Natural killer cell treated with Interleukin-12 subunit alpha and Interleukin-12 subunit beta and Interleukin-15 and Interleukin-18, amount 100 ng/mL, for 72 hours (primary cell): ENCODE results near the gene GRAMD2B. TPM values are rescaled to one million over a fixed set of nuclear protein-coding genes. Genes with fewer than 3 reads are reported as not detected.
"Not testable (repeated sequence)": the region's sequence is repeated elsewhere in the genome, so short reads cannot be mapped to it uniquely, and the experiment has no call there.

ENCODE experiments used
- ATAC-seq, 2 donors: fragments of 150-1000 bp; cut with Tn5 transposase in 1 of 2; sonication (Bioruptor Pico), chemical (Tn5 transposase) in 1 of 2; 2 replicates each; pipeline ENCODE4 v1.10.0; 2021
- DNase-seq: peaks from one replicate; pipeline ENCODE4 v3.0.0; 2022; ENCODE audit warnings: low spot score
- H3K27ac Mint-ChIP-seq, 2 donors: 1 replicate in 1 of 2; 2 replicates in 1 of 2; pipeline ENCODE4 v1.8.0; 2022; ENCODE audit warnings: mixed read lengths in 2 of 2, mild to moderate bottlenecking in 1 of 2, moderate library complexity in 1 of 2
- H3K27me3 Mint-ChIP-seq, 2 donors: 1 replicate in 1 of 2; 2 replicates in 1 of 2; pipeline ENCODE4 v1.8.0; 2022; ENCODE audit warnings: mixed read lengths in 2 of 2
- H3K36me3 Mint-ChIP-seq: one replicate; pipeline ENCODE4 v1.8.0; 2022; ENCODE audit warnings: mixed read lengths
- H3K4me1 Mint-ChIP-seq, 2 donors: 1 replicate in 1 of 2; 2 replicates in 1 of 2; pipeline ENCODE4 v1.8.0; 2022; ENCODE audit warnings: low read depth in 2 of 2, mixed read lengths in 2 of 2, mild to moderate bottlenecking in 1 of 2
- H3K4me3 Mint-ChIP-seq: one replicate; pipeline ENCODE4 v1.8.0; 2022; ENCODE audit warnings: mixed read lengths
- H3K9me3 Mint-ChIP-seq: 2 replicates; pipeline ENCODE4 v1.8.0; 2022; ENCODE audit warnings: mixed read lengths
- total RNA-seq, 2 donors: library from RNA; stranded (reverse); gene quantifications; one replicate each; pipeline ENCODE4 v1.2.3, GENCODE V29; 2022

GRAMD2B gene
- total RNA-seq, 2 donors from 2014 or later: 8.2 to 10.6 TPM

DNA sequence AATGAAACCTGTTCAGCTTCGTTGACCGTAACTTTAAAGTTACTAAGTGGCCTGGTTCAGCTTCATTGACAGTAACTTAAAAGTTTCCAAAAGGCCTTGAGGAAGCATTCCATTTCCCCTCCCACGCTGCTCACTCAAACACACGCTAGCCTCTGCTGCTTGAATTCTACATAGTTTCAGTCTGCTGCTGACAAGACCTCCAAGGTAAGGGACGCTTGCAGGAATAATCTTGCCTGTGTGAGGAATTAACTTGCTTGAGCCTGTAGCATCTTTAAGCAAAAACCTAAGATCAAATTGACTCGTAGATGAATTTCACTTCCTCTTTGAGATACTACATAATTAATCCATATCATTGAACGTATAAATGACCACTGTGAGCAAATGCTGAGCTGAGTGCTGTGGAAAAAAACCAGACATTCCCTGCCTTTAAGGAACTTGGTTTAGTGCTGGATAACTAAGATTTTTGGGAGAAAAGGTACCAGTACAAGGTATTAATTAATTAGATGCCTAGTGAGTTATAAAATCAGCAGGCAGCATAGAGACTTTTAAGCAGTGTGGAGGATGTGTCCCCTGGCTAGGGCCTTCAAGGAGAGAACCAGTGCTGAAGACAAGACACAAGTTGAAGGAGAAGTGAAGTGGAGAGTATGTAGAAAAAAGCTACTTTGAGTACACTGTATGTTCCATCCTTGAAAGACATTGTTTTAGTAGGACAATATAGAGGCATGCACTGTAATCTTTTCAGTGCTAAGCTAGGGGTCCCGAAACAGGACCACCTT, 39.2 kb downstream of the GRAMD2B start:
- no peak overlapping the region for H3K27ac Mint-ChIP-seq

DNA sequence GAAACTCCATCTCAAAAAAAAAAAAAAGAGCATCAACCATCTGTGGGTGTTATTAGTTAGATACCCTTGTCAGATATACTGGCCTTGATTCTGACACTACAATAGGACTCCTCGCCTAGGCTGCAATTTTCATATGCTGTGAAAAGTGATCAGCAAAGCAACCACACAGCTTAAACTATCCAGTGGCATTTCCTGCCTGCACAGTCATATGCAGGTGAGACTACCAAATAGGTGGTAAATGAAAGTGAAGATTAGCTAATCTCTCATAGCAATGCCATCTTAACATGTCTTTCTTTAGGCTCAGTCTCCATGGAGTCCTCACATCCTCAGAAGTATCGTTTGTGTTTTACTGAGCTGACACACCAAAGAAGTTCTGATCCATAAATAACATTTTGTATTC, 40.8 kb downstream of the GRAMD2B start:
- H3K27me3 Mint-ChIP-seq: no peaks in the 10 kb centered on the region
- peaks cover 0 to 6% of the 10 kb centered on the region in 2 donors for H3K4me1 Mint-ChIP-seq
- DNase-seq (no peak), ATAC-seq (no peak)
- no peak overlapping the region for H3K4me3 Mint-ChIP-seq
- H3K27ac Mint-ChIP-seq: no peak overlapping the region
- H3K36me3 Mint-ChIP-seq: no peaks in the 10 kb centered on the region
- H3K9me3 Mint-ChIP-seq: no peaks in the 10 kb centered on the region

More for the DNA sequence above, 39.2 kb downstream of the GRAMD2B start:
- peaks cover 0 to 6% of the 10 kb centered on the region in 2 donors for H3K4me1 Mint-ChIP-seq
- DNase-seq (no peak), ATAC-seq (no peak)
- H3K27me3 Mint-ChIP-seq: no peaks in the 10 kb centered on the region
- no peak overlapping the region for H3K4me3 Mint-ChIP-seq
- H3K9me3 Mint-ChIP-seq: no peaks in the 10 kb centered on the region
- no peaks in the 10 kb centered on the region for H3K36me3 Mint-ChIP-seq

DNA sequence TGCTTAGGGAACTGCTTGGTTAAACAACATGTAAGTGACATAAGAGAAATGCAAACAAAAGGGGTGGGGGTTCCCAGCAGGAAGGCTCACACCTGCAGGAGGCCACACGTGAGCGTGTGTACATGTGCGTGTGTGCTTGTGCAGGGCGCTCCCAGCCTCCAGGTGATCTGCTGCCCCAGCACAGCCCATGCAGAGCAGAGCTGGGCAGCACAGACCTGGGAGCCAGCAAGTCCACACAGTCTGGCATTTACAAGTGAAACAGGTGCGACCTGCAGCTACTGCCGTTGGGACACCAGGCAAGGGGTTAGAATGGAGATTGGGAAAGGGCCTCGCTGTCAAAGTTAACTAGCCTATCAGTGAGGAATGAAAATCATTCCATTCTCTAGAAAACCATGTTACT, 41.8 kb downstream of the GRAMD2B start:
- no peaks in the 10 kb centered on the region for H3K9me3 Mint-ChIP-seq
- no peaks in the 10 kb centered on the region for H3K27me3 Mint-ChIP-seq
- DNase-seq: no peak
- ATAC-seq: no peak
- no peak overlapping the region for H3K4me3 Mint-ChIP-seq
- no peaks in the 10 kb centered on the region for H3K36me3 Mint-ChIP-seq
- H3K4me1 Mint-ChIP-seq: peaks cover 0 to 6% of the 10 kb centered on the region in 2 donors
- H3K27ac Mint-ChIP-seq: no peak overlapping the region

DNA sequence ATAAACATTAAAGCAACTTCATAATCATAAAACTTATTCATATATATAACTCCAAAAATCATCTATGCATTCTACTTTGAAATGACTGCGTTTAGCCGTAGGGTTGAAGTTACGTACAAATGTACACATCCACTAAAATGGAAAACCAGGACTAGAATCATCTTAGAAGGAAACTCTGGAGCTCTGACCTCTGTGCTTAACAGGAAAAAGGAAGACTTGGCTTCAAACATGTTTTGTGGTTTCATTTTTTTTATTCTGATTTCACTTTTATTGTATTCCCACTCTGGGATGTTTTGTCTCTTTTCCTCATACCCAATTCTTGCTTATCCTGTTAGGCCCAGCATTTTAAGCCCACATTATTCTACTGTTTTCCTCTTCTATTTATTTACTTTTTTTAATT, 44.9 kb downstream of the GRAMD2B start:
- no peaks in the 10 kb centered on the region for H3K36me3 Mint-ChIP-seq
- DNase-seq: no peak
- no peak overlapping the region for H3K27ac Mint-ChIP-seq
- no peak for ATAC-seq
- no peak overlapping the region for H3K4me3 Mint-ChIP-seq
- no peaks in the 10 kb centered on the region for H3K9me3 Mint-ChIP-seq
- H3K27me3 Mint-ChIP-seq: no peaks in the 10 kb centered on the region
- H3K4me1 Mint-ChIP-seq: peaks cover 0 to 3% of the 10 kb centered on the region in 2 donors

DNA sequence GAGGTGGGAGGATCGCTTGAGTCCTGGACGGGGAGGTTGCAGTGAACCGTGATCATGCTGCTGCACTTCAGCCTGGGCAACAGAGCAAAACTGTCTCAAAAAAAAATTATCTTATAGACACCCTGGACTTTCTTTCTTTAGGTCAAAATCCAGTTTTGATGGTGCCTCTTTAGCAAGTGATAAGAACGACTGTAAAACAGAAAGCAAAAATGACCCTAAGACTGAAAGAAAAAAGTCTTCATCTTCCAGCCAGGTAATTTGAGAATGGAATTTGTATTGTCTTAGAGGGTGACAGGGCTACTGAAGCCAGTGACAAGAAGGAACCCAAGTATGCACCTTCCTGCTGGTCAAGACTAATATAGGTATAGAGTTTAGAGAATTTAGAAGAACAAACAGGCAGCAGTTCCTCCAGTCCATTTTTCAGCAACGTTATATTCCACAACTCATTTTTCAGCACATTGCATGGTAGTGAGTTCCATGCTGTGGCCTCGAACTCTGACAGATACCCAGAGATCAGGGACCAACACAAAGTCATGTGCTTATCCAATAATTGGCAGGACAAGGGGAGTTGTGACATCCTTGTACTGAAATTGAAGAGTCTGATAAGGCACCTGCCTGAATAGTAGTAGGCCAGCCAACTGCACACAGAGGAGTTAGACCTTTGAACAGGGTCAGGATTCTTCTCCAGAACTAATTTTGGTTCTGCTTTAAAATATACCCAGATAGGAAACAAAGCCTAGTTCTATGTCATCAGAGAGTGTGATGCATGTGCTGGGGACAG, 46.5 kb downstream of the GRAMD2B start:
- Mint-ChIP-seq H3K27ac (no peak overlapping the region), H3K4me3 (no peak overlapping the region), H3K36me3 (no peaks in the 10 kb centered on the region), H3K27me3 (no peaks in the 10 kb centered on the region), H3K9me3 (no peaks in the 10 kb centered on the region), H3K4me1 (no peaks in the 10 kb centered on the region)
- DNase-seq (no peak), ATAC-seq (no peak)

DNA sequence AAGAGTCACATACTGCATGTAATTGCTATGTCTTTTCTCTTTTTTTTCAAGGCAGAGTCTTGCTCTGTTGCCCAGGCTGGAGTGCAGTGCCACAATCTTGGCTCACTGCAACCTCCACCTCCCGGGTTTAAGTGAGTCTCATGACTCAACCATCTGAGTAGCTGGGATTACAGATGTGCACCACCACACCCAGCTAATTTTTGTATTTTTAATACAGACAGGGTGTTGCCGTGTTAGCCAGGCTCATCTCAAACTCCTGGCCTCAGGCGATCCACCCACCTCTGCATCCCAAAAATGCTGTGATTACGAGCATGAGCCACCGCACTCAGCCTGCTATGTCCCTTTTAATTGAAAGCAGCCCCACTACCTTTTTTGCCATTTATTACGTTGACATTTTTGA, 47.3 kb downstream of the GRAMD2B start:
- H3K4me1 Mint-ChIP-seq, H3K9me3 Mint-ChIP-seq, H3K27ac Mint-ChIP-seq, H3K4me3 Mint-ChIP-seq, H3K36me3 Mint-ChIP-seq, H3K27me3 Mint-ChIP-seq, ATAC-seq, DNase-seq: not testable (repeated sequence)

DNA sequence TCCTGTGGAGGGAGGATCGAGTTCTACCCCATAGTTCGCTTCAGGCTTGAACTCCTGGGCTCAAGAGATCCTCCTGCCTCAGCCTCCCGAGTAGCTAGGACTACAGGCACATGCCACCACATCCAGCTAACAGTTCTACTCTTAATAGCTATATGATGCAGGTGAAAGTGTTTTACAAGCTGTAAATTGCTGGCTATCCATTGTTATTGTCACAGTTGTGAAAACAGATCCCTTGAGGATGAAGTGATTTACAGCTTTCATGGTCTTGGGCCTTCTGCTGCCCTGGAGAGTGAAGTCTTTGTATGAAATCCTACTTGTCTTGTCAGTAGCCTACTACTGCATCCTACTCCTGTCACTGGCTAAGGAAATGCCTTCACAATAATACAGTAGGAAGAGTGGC, 48.0 kb downstream of the GRAMD2B start:
- no peak for DNase-seq
- Mint-ChIP-seq H3K9me3 (no peaks in the 10 kb centered on the region), H3K27ac (no peak overlapping the region), H3K27me3 (no peaks in the 10 kb centered on the region), H3K36me3 (no peaks in the 10 kb centered on the region), H3K4me1 (no peaks in the 10 kb centered on the region), H3K4me3 (no peak overlapping the region)
- no peak for ATAC-seq

DNA sequence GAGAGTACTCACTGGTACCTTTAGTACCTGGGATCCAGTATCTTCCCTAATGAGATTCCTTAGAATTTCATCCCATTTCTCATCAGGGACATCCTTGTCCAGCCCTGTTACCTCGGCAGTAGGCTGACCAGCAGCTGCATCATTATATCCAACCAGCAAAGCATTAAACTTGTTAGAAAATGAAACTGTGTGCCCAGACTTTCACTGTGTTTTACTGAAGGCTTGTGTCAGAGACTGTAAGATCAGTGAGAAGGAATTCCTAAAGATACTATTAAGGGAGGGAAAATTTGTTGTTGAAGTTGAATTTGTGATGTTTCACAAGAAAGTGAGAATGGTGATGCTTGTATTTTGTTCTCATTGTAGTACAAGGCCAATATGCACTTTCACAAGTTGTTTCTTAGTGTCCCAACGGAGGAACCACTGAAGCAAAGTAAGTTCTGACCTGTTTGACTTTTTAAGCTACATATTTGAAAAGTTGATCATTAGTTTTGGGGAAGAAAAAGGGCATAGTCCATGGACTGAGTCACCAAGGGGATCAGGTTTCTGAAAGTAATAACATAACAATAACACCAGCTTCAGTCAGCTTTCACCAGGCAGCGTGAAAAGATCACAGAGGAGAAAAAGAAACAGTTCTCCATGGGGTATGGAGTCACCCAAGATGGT, 48.8 kb downstream of the GRAMD2B start:
- Mint-ChIP-seq H3K9me3 (no peaks in the 10 kb centered on the region), H3K36me3 (no peaks in the 10 kb centered on the region), H3K4me3 (no peak overlapping the region), H3K4me1 (no peaks in the 10 kb centered on the region), H3K27me3 (no peaks in the 10 kb centered on the region), H3K27ac (no peak overlapping the region)
- no peak for DNase-seq
- no peak for ATAC-seq

DNA sequence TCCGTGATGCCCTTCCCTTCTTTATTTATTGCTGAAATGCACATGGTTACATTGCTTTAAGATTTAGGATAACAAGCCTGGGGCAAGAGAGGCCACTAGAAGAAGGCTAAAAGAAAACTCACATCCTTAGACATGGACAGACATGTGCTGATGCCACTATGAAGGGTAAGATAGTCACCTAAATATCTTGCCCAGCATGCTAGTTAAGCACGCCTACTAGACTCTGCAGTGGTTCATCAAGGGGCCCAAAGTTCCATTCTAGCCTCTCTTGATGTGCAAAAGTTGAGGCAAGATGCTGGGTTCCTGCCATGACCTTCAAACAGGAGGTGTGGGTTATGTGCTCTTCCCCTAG, 49.3 kb downstream of the GRAMD2B start:
- no peak for ATAC-seq
- Mint-ChIP-seq H3K9me3 (no peaks in the 10 kb centered on the region), H3K27ac (no peak overlapping the region)

DNA sequence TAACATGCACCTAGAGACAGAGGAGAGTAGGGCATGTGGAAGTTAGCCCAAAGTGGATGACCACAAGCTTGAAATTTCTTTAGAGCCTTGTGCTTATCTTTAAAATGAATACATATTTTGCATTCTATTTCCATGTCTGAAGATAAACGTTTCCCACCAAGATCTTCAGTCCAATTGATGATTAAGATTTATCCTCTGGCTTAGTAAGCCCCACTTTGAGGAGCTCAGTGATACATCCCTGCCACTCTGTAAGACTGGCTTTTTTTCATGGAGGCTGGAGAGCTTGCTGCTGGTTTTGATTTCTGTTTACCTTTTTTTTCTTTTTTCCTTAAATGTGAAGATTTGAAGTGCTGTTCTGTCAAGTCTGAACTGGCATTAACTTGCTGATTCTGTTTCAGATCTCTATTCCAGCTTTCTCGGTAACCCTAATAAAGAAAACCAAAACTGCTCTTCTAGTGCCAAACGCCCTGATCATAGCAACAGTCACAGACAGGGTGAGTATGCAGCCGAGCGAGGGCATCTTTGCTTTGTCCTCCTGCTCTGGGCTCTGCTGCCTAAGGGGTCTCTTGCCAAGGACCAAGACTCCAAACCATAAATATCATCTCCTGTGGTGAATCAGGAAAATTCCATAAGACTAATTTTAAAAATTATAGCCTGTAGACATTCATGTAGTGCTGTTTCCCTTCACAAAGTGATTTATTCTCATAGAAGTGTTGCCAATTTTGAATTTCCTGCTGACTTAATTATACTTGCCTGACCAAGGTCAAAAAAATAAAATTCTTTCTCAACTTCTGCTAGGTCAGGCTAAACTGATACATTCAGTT, 54.3 kb downstream of the GRAMD2B start:
- Mint-ChIP-seq H3K4me1 (no peaks in the 10 kb centered on the region), H3K36me3 (peaks cover 15% of the 10 kb centered on the region), H3K27ac (no peak overlapping the region), H3K27me3 (no peaks in the 10 kb centered on the region), H3K9me3 (no peaks in the 10 kb centered on the region), H3K4me3 (no peak overlapping the region)
- DNase-seq: no peak
- ATAC-seq: no peak

More for the DNA sequence above, 49.3 kb downstream of the GRAMD2B start:
- H3K4me3 Mint-ChIP-seq: no peak overlapping the region
- DNase-seq: no peak
- H3K4me1 Mint-ChIP-seq: no peaks in the 10 kb centered on the region
- no peaks in the 10 kb centered on the region for H3K36me3 Mint-ChIP-seq
- H3K27me3 Mint-ChIP-seq: no peaks in the 10 kb centered on the region

DNA sequence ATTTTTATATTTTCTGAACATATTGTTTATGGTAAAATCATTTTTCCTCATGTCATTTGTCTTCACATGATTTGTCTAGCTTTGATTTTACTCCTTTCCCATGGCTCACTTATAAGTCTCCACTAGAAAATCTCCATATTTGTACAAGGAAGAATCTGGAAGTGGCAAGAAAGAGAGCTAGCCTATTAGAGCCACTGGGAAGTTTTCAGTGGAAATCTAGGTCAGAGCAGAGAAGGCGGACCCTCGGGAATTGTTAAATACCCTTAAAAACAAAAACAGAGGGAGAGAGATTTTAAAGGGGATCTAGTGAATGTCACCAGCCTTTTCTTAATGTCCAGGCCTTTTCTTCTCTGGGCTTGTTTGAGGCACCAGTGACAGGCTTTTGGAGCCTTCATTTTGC, 56.6 kb downstream of the GRAMD2B start:
- Mint-ChIP-seq H3K4me1 (no peaks in the 10 kb centered on the region), H3K4me3 (no peak overlapping the region), H3K36me3 (peaks cover 22% of the 10 kb centered on the region), H3K27ac (no peak overlapping the region), H3K9me3 (no peaks in the 10 kb centered on the region), H3K27me3 (no peaks in the 10 kb centered on the region)
- ATAC-seq (no peak), DNase-seq (no peak)

DNA sequence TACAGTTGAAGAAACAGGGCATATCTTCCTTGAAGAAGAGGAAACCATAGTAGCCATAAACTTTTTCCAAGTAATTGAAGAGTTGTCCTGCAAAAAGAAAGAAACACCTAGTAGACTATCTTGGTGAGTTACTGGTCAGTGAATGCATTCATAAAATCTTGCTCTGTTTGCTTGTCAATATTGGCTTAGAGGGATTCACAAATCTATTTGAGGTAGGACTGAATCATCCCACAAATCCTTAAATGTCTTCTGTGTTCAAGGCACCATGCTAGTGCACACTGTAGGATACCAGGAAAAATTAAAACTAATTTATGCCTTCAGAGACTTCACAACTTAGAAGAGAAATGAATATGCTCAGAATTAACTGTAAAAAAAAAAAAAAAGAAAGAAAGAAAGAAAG, 57.6 kb downstream of the GRAMD2B start:
- H3K27ac Mint-ChIP-seq: peak overlapping the region in 1 of 2 donors; percentile 42
- peaks cover 22% of the 10 kb centered on the region for H3K36me3 Mint-ChIP-seq

DNA sequence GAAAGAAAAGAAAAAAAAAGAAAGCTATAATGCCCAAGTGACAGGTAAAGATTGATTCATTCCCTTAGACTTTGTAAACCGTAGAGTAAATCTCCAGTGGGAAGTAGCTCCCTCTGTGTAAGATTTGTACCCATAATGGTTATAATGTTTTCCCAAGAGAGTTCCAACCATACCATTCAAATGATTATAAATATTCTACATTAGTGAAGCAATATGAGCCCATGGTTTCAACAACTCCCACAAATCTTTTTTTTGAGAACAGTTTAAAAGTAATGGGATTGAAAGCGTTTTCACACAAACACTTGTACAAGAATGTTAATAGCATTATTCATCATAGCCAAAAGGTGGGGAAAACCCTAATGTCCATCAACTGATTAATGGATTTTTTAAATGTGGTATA, 58.0 kb downstream of the GRAMD2B start:
- DNase-seq (no peak), ATAC-seq (no peak)
- H3K4me1 Mint-ChIP-seq: no peaks in the 10 kb centered on the region
- peaks cover 25% of the 10 kb centered on the region for H3K36me3 Mint-ChIP-seq
- no peak overlapping the region for H3K4me3 Mint-ChIP-seq
- H3K27me3 Mint-ChIP-seq: no peaks in the 10 kb centered on the region
- H3K9me3 Mint-ChIP-seq: no peaks in the 10 kb centered on the region
- H3K27ac Mint-ChIP-seq: peak overlapping the region in 1 of 2 donors; percentile 42

More for the DNA sequence above, 57.6 kb downstream of the GRAMD2B start:
- no peaks in the 10 kb centered on the region for H3K9me3 Mint-ChIP-seq
- no peak overlapping the region for H3K4me3 Mint-ChIP-seq
- no peaks in the 10 kb centered on the region for H3K27me3 Mint-ChIP-seq
- H3K4me1 Mint-ChIP-seq: no peaks in the 10 kb centered on the region
- ATAC-seq: no peak
- DNase-seq: no peak
